Fibroblast of skin of left biceps (primary cell): ENCODE results near the gene SQOR.
"Not testable (repeated sequence)": the region's sequence is repeated elsewhere in the genome, so short reads cannot be mapped to it uniquely, and the experiment has no call there.

ENCODE experiments used
- DNase-seq, 2 experiments: peaks; one replicate each; pipeline ENCODE4 v3.0.0-alpha.2; 2013; ENCODE audit warnings: low read depth in 2 of 2

The SQOR gene

DNA sequence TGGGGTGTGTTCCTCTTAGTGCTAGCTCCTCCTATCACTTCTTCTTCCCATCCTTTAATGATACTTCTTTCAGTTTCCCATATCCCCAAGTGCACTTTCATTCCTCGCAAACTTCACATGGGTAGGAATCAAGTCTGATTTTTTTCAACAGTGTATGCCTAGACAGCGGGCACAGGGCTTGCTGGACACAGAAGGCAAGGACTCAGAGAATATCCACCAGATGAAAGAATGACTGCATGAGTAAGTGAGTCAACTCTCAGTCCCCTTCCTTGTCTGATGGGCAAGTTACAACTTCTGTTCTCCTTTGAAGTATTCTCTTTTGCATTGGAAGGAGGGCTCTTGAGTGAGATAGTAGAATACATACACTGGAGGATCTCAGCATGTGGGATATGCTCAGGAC, 3.1 kb upstream of the SQOR start:
- no peak for DNase-seq

DNA sequence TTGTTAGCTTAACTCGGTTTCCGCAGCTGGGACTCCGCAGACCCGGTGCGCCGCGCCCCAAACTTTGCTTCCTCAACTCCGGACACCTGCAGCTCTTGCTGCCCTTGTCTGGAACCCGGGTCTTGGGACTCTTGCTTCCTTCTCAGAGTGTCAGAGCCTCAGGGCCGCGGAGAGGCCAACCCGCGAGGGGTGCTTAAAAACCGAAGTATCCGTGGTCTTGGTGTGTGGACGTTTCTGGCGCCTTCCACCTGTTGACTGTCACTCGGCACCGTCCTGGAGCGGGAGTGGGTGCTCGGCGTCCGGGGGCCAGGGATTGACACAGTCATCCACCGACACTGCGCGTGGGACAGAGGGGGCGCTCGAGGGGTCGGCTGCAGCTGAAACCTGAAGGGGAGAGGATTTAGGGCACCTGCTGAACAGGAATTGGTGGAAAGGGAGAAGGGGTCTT, 386 bp downstream of the SQOR start:
- DNase-seq, result no peak

DNA sequence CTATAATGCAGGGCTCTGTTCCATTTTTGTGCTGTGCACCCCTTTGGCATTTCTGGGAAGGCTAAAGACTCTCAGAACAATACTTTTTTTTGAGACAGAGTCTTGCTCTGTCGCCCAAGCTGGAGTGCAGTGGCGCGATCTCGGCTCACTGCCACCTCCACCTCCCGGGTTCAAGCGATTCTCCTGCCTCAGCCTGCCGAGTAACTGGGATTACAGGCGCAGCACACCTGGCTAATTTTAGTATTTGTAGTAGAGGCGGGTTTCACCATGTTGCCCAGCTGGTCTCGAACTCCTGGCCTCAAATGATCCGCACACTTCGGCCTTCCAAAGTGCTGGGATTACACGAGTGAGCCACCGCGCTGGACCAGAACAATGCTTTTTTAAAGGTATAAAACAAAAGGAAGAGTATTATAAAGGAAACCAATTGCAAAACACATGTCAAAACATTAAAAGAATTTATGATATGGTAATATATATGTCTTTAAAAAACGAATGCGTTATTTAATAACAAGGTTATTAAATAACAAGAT, 999 bp downstream of the SQOR start:
- no peak for DNase-seq

DNA sequence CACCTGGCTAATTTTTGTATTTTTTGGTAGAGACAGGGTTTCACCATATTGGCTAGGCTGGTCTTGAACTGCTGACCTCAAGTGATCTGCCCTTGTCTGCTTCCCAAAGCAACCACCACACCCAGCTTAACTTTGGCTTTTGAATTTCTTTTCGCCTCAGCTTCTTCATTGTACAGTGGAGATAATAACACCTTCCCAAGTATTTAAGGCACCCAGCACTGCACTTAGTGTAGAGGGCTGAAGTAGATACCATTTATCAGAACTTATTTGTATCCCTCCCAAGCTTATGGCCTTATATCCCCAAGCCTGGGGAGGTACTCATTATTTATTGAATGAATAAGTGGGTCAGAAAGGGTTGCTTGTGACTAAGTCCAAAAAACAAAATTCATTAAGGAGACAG, 2.3 kb downstream of the SQOR start:
- no peak for DNase-seq

DNA sequence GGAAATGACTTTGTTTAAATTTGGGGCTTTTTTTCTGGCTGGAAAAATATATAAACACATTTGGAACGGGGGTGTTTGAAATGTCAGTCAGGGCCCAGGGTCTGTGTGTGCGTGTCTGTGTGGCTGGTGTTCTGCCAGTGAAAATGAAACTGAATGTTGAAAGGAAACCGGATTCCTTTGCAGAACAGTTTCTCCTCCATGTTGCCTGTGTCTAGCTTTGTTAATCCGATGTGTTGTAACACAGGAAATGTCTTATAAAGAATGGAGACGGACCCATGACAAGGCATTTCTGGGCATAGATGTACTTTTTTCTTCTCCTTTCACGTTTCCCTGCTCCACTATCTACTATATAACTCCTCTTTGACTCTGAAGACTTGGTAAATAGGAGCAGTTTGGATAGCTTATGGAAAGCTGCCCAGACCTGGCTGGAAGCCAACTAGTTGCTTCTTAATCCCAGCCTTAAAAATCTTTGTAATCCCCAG, 2.8 kb downstream of the SQOR start:
- peak; percentile 68 to 73 for DNase-seq

DNA sequence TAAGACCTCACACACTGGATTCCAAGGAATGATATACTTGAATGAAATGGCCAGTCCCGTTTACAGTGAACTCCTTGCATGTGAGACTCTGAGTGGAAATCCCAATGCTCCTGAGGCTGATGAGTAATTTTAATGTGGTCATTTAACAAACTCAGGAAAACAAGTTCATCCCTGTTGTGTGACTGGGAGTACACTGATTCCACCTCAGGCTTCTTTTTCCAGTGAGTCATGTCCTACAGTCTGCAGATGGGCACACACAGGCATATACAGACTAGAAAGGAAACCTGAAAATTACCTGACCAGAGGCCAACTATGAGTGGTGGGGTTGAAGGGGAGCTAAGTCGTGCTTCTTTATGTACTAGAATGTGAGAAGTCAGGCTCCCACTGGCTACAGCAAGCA, 5.8 kb downstream of the SQOR start:
- DNase-seq, result peak; percentile 49 to 57

DNA sequence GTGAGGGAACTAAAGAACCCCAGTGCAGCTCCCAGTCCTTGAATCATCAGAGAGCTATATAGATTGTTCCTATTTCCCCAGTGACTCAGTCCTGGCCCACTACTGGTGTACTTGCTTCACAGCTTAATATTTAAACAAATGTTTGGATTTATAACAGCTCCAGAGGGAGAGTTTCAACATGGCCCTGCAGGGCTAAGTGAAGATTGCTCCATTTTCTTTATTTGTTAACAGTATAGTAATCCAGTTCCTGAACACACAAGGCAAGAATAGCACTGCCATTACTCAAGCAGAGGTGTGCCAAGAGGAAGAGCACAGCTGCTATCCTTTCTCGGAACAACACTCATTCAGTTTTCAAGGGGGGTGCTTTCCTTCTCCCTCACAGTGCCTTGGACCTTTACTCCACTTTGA, 6.5 kb downstream of the SQOR start:
- DNase-seq, result peak; percentile 74 to 83

DNA sequence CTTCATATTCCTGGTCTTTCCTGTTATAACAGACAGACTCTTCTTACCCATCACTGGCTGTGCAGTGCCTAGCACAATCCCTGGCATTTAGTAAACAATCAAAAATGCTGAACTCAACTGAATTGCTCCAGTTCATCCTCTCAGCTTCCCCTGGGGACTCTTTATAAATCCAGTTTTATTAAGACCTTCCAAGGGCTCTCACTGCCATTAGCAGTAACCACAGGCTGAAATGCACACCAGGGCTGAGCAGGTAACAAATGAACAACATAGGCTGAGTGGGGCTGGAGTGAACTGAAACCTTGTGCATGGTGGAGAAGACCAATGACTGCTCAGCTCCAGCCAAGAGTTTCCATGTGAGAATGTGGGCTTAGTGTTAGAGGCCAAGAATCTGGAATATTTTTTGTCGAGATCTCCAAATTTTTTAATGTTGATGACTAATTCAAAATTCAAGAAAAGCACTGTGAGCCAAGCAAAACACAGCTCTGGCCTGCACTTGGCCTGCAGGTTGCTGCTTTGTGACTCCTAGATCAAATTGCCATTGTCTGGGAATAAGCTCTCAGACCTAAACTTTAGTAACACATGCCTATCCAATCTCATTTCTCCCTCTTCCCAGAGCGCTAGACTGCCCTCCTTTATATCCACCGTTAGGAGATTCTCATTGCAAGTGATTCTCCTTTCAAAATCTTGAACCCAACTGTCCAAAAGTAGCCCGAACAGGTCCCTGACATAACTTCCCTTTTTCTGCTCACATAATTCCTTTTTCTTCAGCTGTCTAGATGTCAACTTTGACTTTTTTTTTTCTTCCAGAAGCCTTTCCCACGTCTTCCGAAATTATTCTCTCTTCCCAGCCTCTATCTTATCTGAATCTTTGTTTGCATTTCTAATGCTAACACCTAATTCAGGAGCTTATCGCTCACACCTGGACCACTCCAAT, 7.4 kb downstream of the SQOR start:
- peak; percentile 64 to 70 for DNase-seq

DNA sequence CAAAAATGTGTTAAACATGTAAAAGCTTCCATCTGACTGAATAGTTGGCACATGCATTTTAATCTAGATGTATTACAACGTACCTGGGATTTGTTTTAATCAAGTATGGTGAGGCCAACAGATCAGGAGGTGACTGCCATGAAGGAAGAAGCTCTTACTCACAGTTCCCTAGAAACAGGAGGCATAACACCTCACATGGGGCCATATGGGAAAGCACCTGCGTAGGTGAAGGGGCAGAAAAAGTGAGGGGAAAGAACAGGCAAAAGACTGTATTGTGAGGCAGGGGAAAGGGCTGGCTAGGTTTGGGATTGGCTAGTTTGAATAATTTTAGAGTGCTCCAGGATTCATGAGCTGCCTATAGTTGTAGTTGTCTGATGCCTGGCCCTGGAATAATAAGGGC, 9.6 kb downstream of the SQOR start:
- no peak for DNase-seq

DNA sequence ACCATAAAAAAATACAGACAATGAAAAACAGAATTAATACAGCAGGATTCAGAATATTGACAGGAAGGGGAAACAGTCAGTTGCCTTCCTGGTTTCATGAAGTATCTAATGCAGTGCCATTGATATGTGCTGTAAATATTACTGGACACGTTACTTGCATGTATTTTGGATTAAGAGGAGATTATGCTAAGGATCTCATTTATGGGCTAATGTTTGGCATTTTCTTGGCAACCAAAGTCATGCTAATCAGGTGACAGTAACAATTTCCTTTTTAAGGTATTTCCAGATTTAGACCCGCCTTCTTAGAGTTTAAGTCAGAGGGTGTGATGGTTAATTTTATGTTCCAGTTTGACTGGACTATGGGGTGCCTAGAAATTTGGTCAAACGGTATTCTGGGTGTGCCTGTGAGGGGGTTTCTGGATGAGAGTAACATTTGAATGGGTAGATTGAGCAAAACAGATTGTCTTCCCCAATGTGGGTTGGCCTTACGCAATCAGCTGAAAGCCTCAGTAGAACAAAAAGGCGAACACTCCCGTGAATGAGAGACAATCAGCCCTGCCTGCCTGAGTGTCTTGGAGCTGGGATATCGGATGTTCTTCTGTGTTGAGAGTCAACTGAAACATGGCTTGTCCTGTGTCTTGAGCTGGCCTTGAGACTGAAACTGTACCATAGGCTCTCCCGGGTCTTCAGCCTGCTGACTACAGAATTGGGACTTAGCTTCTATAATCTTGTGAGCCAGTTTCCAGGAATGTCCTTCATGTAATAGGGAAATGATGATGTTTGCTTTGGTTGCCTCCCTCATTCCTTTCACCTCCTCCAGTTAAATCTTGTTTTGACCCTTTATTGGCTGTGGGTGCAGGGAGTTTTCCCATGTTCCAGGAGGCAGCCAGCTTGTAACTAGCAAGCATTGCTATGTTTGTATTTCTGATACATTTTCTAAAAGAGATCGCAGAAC, 10.5 kb downstream of the SQOR start:
- DNase-seq, result no peak

DNA sequence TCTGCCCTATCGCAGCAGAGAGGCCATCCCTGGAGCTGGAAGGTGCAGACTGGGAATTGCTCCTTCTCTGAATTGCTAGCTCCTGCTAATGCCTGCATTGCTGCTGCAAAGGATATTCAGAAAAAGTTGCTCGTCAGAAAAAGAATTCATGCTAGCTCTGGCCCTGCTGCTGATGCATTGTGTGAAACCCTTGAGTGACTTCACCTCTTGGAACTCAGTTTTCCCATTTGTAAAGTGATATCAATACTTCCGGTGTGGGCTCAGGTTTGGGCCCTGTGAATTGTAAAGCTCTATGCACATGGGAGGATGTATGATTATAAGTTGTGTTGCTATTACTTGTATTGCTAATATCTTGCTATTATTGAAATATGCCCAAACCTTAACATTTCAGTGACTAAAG, 11.4 kb downstream of the SQOR start:
- no peak for DNase-seq

DNA sequence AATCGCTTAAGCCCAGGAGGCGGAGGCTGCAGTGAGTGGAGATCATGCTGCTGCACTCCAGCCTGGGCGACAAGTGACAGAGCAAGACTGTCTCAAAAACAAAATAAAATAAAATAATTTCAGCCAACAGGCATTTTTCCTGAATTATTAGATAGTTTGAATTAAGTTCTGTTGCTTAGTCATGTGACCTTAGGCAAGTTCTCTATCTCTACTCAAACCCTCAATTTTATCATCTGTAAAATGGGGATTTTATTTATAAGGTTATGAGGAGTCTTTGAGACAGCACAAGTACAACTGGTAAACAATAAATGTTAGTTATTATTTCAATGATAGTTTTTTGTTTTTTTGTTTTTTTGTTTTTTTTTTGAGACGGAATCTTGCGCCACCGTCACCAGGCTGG, 13.0 kb downstream of the SQOR start:
- DNase-seq, result no peak

DNA sequence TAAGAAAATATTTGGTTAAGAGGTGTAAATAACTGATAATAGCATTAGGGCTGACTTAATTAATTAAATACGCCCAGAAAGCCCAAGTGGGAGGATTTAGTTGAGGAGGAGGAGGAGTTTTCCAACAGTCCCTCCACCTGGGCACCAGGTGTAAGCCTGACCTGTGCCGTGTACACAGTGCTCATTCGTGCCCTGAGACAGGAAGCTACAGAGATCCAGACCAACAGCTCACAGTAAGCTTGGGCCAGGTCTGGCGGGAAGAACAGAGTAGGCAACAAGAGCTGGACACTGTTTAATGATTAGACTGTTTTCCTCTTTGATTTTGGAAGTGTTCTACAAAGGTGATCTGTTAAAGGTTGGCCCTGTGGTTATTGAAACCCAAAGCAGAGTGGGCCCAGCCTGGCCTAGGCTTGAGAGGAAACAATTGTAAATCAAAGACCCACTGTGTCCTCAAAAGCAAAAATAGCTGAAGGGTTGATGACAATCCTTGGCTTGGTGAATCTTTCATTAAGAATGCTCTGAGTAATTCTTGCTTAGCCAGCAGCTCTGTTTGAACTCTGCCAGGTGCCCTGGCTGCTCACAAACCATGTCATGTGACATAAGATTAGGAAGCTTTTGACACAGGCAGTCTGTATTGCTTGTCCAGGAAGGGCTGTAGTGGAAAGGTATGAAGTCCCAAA, 13.8 kb downstream of the SQOR start:
- no peak for DNase-seq

DNA sequence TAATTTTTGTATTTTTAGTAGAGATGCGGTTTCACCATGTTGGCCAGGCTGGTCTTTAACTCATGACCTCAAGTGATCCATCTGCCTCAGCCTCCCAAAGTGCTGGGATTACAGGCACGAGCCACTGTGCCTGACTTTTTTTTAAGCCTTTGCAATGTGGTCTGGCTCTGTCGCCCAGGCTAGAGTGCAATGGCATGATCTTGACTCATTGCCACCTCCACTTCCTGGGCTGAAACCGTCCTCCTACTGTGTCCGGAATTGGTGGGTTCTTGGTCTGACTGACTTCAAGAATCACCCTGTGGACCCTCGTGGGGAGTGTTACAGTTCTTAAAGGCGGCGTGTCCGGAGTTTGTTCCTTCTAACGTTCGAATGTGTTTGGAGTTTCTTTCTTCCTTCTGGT, 15.2 kb downstream of the SQOR start:
- not testable (repeated sequence) for DNase-seq

DNA sequence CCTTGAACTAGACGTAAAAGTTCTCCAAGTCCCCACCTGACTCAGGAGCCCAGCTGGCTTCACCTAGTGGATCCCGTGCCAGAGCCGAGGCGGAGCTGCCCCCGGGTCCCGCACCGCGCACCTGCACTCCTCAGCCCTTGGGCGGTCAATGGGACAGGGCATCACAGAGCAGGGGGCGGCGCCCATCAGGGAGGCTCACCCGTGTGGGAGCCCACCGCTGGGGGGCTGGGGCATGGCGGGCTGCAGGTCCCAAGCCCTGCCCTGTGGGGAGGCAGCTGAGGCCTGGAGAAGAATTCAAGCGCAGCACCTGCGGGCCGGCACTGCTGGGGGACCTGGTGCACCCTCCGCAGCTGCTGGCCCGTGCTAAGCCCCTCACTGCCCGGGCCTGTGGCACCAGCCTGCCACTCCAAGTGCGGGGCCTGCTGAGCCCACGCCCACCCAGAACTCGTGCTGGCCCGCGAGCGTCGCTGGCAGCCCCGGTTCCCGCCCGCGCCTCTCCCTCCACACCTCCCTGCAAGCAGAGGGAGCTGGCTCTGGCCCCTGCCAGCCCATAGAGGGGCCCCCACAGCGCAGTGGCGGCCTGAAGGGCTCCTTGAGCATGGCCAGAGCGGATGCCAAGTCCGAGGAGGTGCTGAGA, 16.2 kb downstream of the SQOR start:
- DNase-seq, result no peak

DNA sequence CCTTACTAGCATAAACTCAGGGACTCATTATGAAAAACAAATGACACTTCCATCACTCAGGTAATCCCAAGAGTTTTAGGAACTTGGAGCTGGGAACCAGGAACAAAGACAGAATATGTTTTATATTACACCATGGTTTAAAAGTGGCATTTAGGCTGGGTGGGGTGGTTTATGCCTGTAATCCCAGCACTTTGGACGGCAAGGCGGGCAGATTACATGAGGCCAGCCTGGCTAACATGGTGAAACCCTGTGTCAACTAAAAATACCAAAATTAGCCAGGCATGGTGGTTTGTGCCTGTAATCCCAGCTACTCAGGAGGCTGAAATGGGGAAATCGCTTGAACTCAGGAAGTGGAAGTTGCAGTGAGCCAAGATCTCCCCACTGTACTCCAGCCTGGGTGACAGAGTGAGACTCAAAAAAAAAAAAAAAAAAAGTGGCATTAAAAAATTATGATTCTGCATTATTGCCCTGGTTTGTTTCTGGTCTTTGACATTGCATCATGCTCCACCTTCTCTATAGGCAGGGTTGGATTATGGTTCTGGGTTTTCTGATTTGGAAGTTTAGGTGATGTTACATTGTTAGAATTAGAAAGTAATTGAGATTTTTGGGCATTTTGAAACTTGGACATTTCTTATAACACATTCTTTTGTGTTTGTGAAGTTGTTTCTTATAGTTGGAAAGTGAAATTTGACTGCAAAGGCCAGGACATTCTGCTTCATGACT, 19.0 kb downstream of the SQOR start:
- no peak for DNase-seq

DNA sequence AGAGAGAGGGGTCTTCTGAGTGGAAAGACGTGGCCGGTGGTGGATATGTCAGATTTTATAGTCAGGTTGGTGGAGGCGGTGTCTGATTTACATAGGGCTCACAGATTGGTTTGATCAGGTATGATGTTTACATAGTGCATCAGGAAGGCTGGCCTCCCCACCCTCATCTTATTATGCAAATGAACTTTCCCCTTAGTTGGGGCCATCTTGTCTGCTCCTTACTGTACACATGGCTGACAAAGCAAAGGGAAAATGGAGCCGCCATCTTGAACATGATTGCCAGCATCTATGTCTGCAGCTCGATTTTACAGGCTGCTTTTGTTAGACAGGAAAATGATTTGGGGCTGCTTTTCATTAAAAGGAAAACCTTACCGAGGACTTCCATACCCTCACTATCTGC, 19.9 kb downstream of the SQOR start:
- DNase-seq, result no peak

DNA sequence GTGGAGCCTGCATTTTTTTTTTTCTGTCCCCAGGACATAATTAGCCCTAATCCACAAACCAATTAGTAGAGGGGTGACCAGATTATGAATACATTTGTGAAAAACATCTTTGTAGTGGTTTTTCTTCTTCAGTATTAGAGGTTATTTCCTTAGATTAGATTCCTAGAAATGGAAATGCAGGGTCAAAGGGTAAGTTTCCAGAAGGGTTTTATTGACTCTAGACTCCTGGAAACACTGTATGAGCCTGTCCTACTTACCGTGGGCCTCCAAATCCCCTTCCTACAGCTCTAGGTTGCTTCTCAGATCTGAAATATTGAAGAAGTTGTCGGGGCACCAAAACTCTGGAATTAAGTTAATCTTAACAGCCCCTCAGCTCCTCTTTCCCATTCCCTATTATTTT, 22.4 kb downstream of the SQOR start:
- no peak for DNase-seq

DNA sequence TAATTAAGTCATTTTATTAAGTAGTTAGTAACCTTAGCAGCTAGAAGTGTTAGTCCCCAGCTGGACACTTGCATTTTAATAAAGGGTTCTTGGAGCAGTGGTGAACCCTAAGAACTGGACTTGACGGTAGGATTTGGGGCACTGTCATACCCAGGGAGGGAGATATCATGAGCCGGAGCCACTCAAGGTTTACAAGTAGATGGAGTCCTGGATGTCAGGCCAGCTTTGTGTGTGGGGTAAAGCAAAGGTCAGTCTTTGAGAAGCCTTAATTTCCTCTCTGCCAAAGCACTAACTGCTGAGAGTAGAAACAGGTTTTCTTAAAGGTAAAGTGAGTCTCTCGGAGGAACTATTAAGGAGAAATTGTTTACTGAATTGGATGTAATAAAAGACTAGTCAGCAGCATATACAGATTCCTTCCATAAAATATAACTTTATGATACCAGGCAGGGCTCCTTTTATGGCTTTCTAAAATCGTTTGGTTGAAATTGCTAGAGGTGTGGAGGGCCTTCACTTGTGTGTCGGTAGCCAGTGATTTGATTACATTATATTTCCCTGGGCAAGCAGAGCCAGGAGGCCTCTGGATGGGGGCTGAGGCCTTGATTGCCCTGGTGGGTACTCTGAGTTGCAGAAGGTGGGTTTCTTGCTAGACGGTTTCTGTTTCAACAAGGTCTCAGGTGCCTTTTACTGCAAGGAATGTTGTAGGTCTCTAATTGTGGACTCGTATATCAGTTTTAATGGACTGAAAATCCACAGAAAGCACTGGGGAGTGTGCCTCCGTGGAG, 23.1 kb downstream of the SQOR start:
- no peak for DNase-seq
